Thyroid gland (tissue), 4 donors: ENCODE data around the gene TIMM17A. TPM values are rescaled to one million over a fixed set of nuclear protein-coding genes. Genes with fewer than 3 reads are reported as not detected.

ENCODE experiments used
- DNase-seq, 2 donors: peaks; one replicate each; pipeline ENCODE4 v3.0.0-alpha.2; 2019
- H3K27ac ChIP-seq, 3 donors: fragments of 200-600 bp; sonication (generic); 1 replicate in 2 of 3; 2 replicates in 1 of 3; pipeline ENCODE4 v1.5.1; 2016 to 2019; ENCODE audit warnings: mild to moderate bottlenecking in 1 of 3, moderate library complexity in 1 of 3
- H3K27me3 ChIP-seq: fragments of 200-600 bp; sonication (generic); one replicate; pipeline ENCODE4 v1.5.1; 2019
- H3K36me3 ChIP-seq, 2 donors: fragments of 200-600 bp; sonication (generic); one replicate each; pipeline ENCODE4 v1.5.1; 2016 to 2019
- H3K4me1 ChIP-seq, 2 donors: fragments of 200-600 bp; sonication (generic); one replicate each; pipeline ENCODE4 v1.5.1; 2017 to 2019
- H3K4me3 ChIP-seq, 3 donors: fragments of 200-600 bp; sonication (generic); replicated peaks in 1 of 3; 1 replicate in 2 of 3; 2 replicates in 1 of 3; pipeline ENCODE4 v1.5.1; 2016; ENCODE audit warnings: mild to moderate bottlenecking in 1 of 3
- H3K9me3 ChIP-seq: fragments of 200-600 bp; sonication (generic); one replicate; pipeline ENCODE4 v1.5.1; 2017
- CTCF ChIP-seq, 6 experiments: fragments of 200-600 bp in 3 of 6; fragments of 450-650 bp in 3 of 6; sonication (generic) in 3 of 6; IDR thresholded peaks; one replicate each; pipeline ENCODE4 v1.5.1; 2016 to 2019; ENCODE audit warnings: antibody characterized with exemption in 6 of 6, mild to moderate bottlenecking in 2 of 6, inconsistent platforms in 1 of 6, moderate library complexity in 1 of 6
- POLR2A ChIP-seq, 2 donors: fragments of 450-650 bp; IDR thresholded peaks; one replicate each; pipeline ENCODE4 v1.6.1; 2017; ENCODE audit warnings: antibody characterized with exemption in 2 of 2, mild to moderate bottlenecking in 2 of 2, moderate library complexity in 1 of 2
- WGBS, 2 donors: methylation state at CpG; one replicate each; pipeline ENCODE4 v1.1.5; 2017; 5-methylcytosine and 5-hydroxymethylcytosine counted together
- intact Hi-C: fragments of 100-400 bp; cut with DNase I; formaldehyde crosslinking; loops from one replicate; pipeline ENCODE4 v1.15.1; 2023
- total RNA-seq, 4 donors: library from RNA; depleted of rRNA; stranded (reverse); fragments of >200 nt; gene quantifications; one replicate each; pipeline ENCODE4 v1.2.3, GENCODE V29; 2016

Gene TIMM17A
- total RNA-seq, 4 donors from 2014 or later, result 34.7 to 46.8 (median 40.1) TPM

GRCh38 chr1:201944002-201944401 is 11.3 kb upstream of the TIMM17A start:
- Histone ChIP-seq H3K4me1 (peaks cover 30 to 36% of the 10 kb centered on the region in 2 donors), H3K27ac (peak overlapping the region; percentile 83 to 89 (median 84)), H3K9me3 (no peaks in the 10 kb centered on the region), H3K27me3 (no peaks in the 10 kb centered on the region), H3K36me3 (no peaks in the 10 kb centered on the region), H3K4me3 (no peak overlapping the region)
- TF ChIP-seq CTCF (IDR thresholded peaks at IDR 0.05) (no peak), POLR2A (IDR thresholded peaks at IDR 0.05) (peak in 1 of 2 donors; percentile 5)
- DNase-seq, result peak in 1 of 2 donors; percentile 30
- intact Hi-C loops, result no loop called here
- 57 to 62% methylated on average over 6 of the region's 6 CpGs for WGBS, 2 donors

- Histone ChIP-seq H3K27me3 (no peaks in the 10 kb centered on the region), H3K4me3 (peak overlapping the region in 1 of 3 donors; percentile 48), H3K4me1 (peaks cover 30 to 36% of the 10 kb centered on the region in 2 donors), H3K36me3 (no peaks in the 10 kb centered on the region), H3K9me3 (no peaks in the 10 kb centered on the region), H3K27ac (peak overlapping the region; percentile 83 to 89 (median 84))
- TF ChIP-seq CTCF (IDR thresholded peaks at IDR 0.05), result no peak
- DNase-seq, result peak; percentile 14 to 22
- intact Hi-C loops, result no loop called here
- 37 to 64% methylated on average over 3 of the region's 3 CpGs for WGBS, 2 donors
Observed at GRCh38 chr1:201944639-201945038, 10.7 kb upstream of the TIMM17A start.

GRCh38 chr1:201945157-201945556 is 10.1 kb upstream of the TIMM17A start:
- no peaks in the 10 kb centered on the region for H3K36me3 ChIP-seq
- WGBS, 2 donors, result 36% methylated on average over 4 of the region's 4 CpGs
- TF ChIP-seq POLR2A (IDR thresholded peaks at IDR 0.05) (no peak), CTCF (IDR thresholded peaks at IDR 0.05) (peak in 2 of 6 experiments; percentile 13 to 32)
- no peaks in the 10 kb centered on the region for H3K27me3 ChIP-seq
- peaks cover 30 to 36% of the 10 kb centered on the region in 2 donors for H3K4me1 ChIP-seq
- H3K27ac ChIP-seq, result peak overlapping the region; percentile 83 to 89 (median 84)
- H3K4me3 ChIP-seq, result peak overlapping the region; percentile 48 to 55 (median 53)
- no peaks in the 10 kb centered on the region for H3K9me3 ChIP-seq
- intact Hi-C loops, result no loop called here
- no peak for DNase-seq

GRCh38 chr1:201945863-201946223 is 9.5 kb upstream of the TIMM17A start:
- DNase-seq, result no peak
- Histone ChIP-seq H3K27ac (peak overlapping the region; percentile 83 to 89 (median 84)), H3K4me1 (peaks cover 30 to 36% of the 10 kb centered on the region in 2 donors), H3K4me3 (peak overlapping the region; percentile 48 to 55 (median 53)), H3K27me3 (no peaks in the 10 kb centered on the region), H3K9me3 (no peaks in the 10 kb centered on the region), H3K36me3 (no peaks in the 10 kb centered on the region)
- intact Hi-C loops, result no loop called here
- no peak for TF ChIP-seq POLR2A (IDR thresholded peaks at IDR 0.05)
- WGBS, 2 donors, result 13 to 22% methylated on average over 10 of the region's 10 CpGs

- H3K27me3 ChIP-seq, result no peaks in the 10 kb centered on the region
- no peaks in the 10 kb centered on the region for H3K36me3 ChIP-seq
- intact Hi-C loops, result no loop called here
- H3K9me3 ChIP-seq, result no peaks in the 10 kb centered on the region
- peak within 1 kb of the TSS; percentile 48 to 55 (median 53) for H3K4me3 ChIP-seq
- H3K27ac ChIP-seq, result peak within 1 kb of the TSS; percentile 83 to 97 (median 84)
- H3K4me1 ChIP-seq, result peaks cover 26 to 31% of the 10 kb centered on the region in 2 donors
- TF ChIP-seq POLR2A (IDR thresholded peaks at IDR 0.05) (peak; percentile 66 to 99), CTCF (IDR thresholded peaks at IDR 0.05) (peak in 3 of 6 experiments; percentile 18 to 31 (median 22))
- peak; percentile 99 for DNase-seq
- WGBS, 2 donors, result 3 to 4% methylated on average over 13 to 27 of the region's 28 CpGs
Observed at GRCh38 chr1:201946224-201946908, 8.9 kb upstream of the TIMM17A start, which contains the start of gene LMOD1. Gene LMOD1, minus strand, starts transcription at chr1:201946548. Its CDS starts 208 bp downstream, at chr1:201946340.
